ENCODE data around the gene WWC2.

The WWC2 gene

GRCh38 chr4:183211533-183211932, 112.5 kb downstream of the WWC2 start:
- DNase-seq: no peak

GRCh38 chr4:183213996-183214395, 114.9 kb downstream of the WWC2 start:
- DNase-seq: no peak

- DNase-seq: no peak
Observed at GRCh38 chr4:183214912-183215488, 115.9 kb downstream of the WWC2 start.

- DNase-seq: no peak
Observed at GRCh38 chr4:183220236-183220635, 121.2 kb downstream of the WWC2 start.

- DNase-seq: no peak
Observed at GRCh38 chr4:183223053-183223452, 124.0 kb downstream of the WWC2 start.

- no peak for DNase-seq
Observed at GRCh38 chr4:183229397-183229796, 130.3 kb downstream of the WWC2 start.

- DNase-seq: no peak
Observed at GRCh38 chr4:183240581-183241321, 141.7 kb downstream of the WWC2 start.

- no peak for DNase-seq
Observed at GRCh38 chr4:183241322-183241640, 142.2 kb downstream of the WWC2 start.

- no peak for DNase-seq
Observed at GRCh38 chr4:183241721-183242151, 142.7 kb downstream of the WWC2 start.

- no peak for DNase-seq
Observed at GRCh38 chr4:183242291-183242690, 143.2 kb downstream of the WWC2 start.

GRCh38 chr4:183244019-183244418, 145.0 kb downstream of the WWC2 start:
- DNase-seq: no peak

- no peak for DNase-seq
Observed at GRCh38 chr4:183244506-183244905, 145.4 kb downstream of the WWC2 start.

GRCh38 chr4:183248201-183248600, 149.1 kb downstream of the WWC2 start:
- DNase-seq: no peak

GRCh38 chr4:183249854-183250253, 150.8 kb downstream of the WWC2 start:
- peak; percentile 37 for DNase-seq

- no peak for DNase-seq
Observed at GRCh38 chr4:183250831-183251230, 151.8 kb downstream of the WWC2 start.

- DNase-seq: no peak
Observed at GRCh38 chr4:183252959-183253358, 153.9 kb downstream of the WWC2 start.

GRCh38 chr4:183253451-183253850, 154.4 kb downstream of the WWC2 start:
- no peak for DNase-seq

- DNase-seq: no peak
Observed at GRCh38 chr4:183254162-183254561, 155.1 kb downstream of the WWC2 start.

- no peak for DNase-seq
Observed at GRCh38 chr4:183255487-183255886, 156.4 kb downstream of the WWC2 start.

- DNase-seq: no peak
Observed at GRCh38 chr4:183256343-183256742, 157.3 kb downstream of the WWC2 start.

GRCh38 chr4:183256756-183257385, 157.8 kb downstream of the WWC2 start:
- DNase-seq: peak; percentile 16

- no peak for DNase-seq
Observed at GRCh38 chr4:183257808-183258207, 158.8 kb downstream of the WWC2 start.

GRCh38 chr4:183260491-183261151, 161.6 kb downstream of the WWC2 start:
- DNase-seq: no peak

Data from NCI-H1092 (cell line).